Liver (tissue), 3 donors: ENCODE data around the gene TRABD.

Experiments used
- CTCF ChIP-seq: fragments of 150-350 bp; IDR thresholded peaks from 2 replicates; pipeline ENCODE4 v1.5.1; 2017; ENCODE audit warnings: improper control_type of control experiment, low read depth, low read length; ENCODE audit not compliant: missing input control
- MAX ChIP-seq: IDR thresholded peaks from 2 replicates; pipeline ENCODE4 v1.6.1; 2016; ENCODE audit warnings: antibody characterized with exemption
- RAD21 ChIP-seq, 2 donors: IDR thresholded peaks; 2 replicates each; pipeline ENCODE4 v1.6.1; 2016; ENCODE audit warnings: antibody characterized with exemption in 2 of 2, mild to moderate bottlenecking in 2 of 2
- SP1 ChIP-seq: IDR thresholded peaks from 2 replicates; pipeline ENCODE4 v1.6.1; 2018; ENCODE audit warnings: antibody characterized with exemption, mild to moderate bottlenecking
- TAF1 ChIP-seq: conservative IDR thresholded peaks from 2 replicates; pipeline ENCODE4 v1.6.1; 2016; ENCODE audit warnings: antibody characterized with exemption, mild to moderate bottlenecking
- ZBTB33 ChIP-seq: IDR thresholded peaks from 2 replicates; pipeline ENCODE4 v1.6.1; 2016; ENCODE audit warnings: antibody characterized with exemption
- donor health status: healthy.
- donor health status: healthy.

GRCh38 chr22:50227579-50228215, 42.0 kb downstream of the TRABD start:
- TF ChIP-seq ZBTB33 (no peak), CTCF (no peak), MAX (no peak), SP1 (no peak), TAF1 (no peak), RAD21 (IDR thresholded peaks at IDR 0.05) (no peak)
